NOMO-1 (cell line): ENCODE results near the gene AKAP10.
"Not testable (repeated sequence)": the region's sequence is repeated elsewhere in the genome, so short reads cannot be mapped to it uniquely, and the experiment has no call there.

Experiments
- DNase-seq, 2 experiments: peaks; one replicate each; lab custom pipeline; 2025; ENCODE audit not compliant: unreplicated experiment in 2 of 2; lab: John Stamatoyannopoulos, UW

The AKAP10 gene

GRCh38 chr17:19977293-19978208, at the start of gene AKAP10:
TSS of gene AKAP10 (minus strand) at chr17:19977828. CDS start at chr17:19977679, 149 bp downstream.
- DNase-seq, result peak; percentile 84 to 87

- DNase-seq, result peak in 1 of 2 experiments; percentile 48
These were observed 49.3 kb upstream of the AKAP10 start for GRCh38 chr17:20026960-20027359.

GRCh38 chr17:20022701-20023100, 45.1 kb upstream of the AKAP10 start:
- no peak for DNase-seq

GRCh38 chr17:20016475-20016992, 38.9 kb upstream of the AKAP10 start:
- not testable (repeated sequence) for DNase-seq

- DNase-seq, result no peak
These were observed 34.4 kb upstream of the AKAP10 start for GRCh38 chr17:20012017-20012536.

GRCh38 chr17:20010936-20011335, 33.3 kb upstream of the AKAP10 start:
- DNase-seq, result no peak

- DNase-seq, result peak; percentile 38 to 40
These were observed 32.7 kb upstream of the AKAP10 start for GRCh38 chr17:20010099-20010863.

- peak; percentile 72 to 87 for DNase-seq
These were observed 31.9 kb upstream of the AKAP10 start, which contains the start of gene SPECC1 for GRCh38 chr17:20009302-20010098. TSS of gene SPECC1 (plus strand) at chr17:20009359. CDS start at chr17:20096652, 87,293 bp downstream.

- DNase-seq, result no peak
These were observed 31.3 kb upstream of the AKAP10 start for GRCh38 chr17:20009052-20009301.

GRCh38 chr17:20008242-20009051, 30.8 kb upstream of the AKAP10 start:
- no peak for DNase-seq

- no peak for DNase-seq
These were observed 18.9 kb upstream of the AKAP10 start for GRCh38 chr17:19996502-19996901.

- DNase-seq, result no peak
These were observed 18.5 kb upstream of the AKAP10 start for GRCh38 chr17:19996086-19996485.

GRCh38 chr17:19992803-19993713, 15.4 kb upstream of the AKAP10 start:
- DNase-seq, result peak; percentile 81 to 83

- no peak for DNase-seq
These were observed 13.7 kb upstream of the AKAP10 start for GRCh38 chr17:19991252-19991885.

GRCh38 chr17:19987897-19988296, 10.3 kb upstream of the AKAP10 start:
- no peak for DNase-seq

- no peak for DNase-seq
These were observed 9.6 kb upstream of the AKAP10 start for GRCh38 chr17:19986941-19987861.
